Right lobe of liver (tissue), 4 donors: ENCODE data around the gene DNER.

ENCODE experiments used
- POLR2A ChIP-seq: fragments of 450-650 bp; IDR thresholded peaks from one replicate; pipeline ENCODE4 v1.6.1; 2017; ENCODE audit warnings: antibody characterized with exemption, mild to moderate bottlenecking
- TF ChIP-seq, protein P1 (sequence below), 4 donors: fragments of 200-600 bp in 3 of 4; fragments of 450-650 bp in 1 of 4; IDR thresholded peaks; one replicate each; pipeline versions ENCODE4 v1.5.1 to v1.8.0; 2016 to 2022; ENCODE audit warnings: antibody characterized with exemption in 4 of 4, mild to moderate bottlenecking in 2 of 4
- donor health status: DM: no; HTN: no; CAD: no.
- donor health status: DM: no; HTN: no; CAD: no.
- donor health status: DM: no; HTN: yes; CAD: no.

DNA sequence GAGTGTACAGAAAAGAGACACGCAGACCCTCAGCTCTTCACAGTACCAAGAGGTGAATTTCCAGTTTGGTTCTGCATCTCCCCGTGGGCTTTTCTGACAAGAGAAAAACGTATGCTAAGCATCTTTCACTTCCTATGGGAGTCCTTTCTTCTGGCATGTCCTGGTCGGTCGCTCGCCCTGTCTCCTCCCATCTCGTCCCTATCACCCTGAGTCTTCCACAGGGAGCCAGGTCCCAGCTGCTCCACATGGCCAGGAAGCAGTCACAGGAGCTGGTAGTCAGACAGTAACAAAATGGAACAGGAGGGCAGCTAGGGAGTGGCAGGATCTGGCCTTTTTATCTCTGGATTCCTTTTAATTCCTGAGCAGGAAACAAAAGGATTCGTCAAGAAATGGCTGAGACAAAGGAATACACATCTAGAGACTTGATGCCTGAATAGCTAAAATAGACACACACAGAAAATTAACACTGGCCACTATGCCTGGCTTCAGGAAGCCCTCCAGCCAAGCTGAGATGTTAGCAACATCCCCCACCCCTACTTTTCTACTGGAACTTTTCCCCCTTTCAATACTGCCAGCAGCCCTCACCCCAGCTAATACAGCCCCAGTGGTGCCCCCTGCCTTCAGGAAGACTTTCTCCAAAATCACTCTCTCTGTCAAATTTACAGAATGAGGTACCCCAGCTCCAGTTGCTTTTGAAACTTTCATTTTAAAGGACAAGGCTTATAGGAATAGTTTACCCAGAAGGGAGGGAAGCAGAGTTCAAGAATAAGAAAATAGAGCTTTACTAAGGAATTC is 136.1 kb downstream of the DNER start:
- no peak for TF ChIP-seq POLR2A
- TF ChIP-seq, protein P1, sequence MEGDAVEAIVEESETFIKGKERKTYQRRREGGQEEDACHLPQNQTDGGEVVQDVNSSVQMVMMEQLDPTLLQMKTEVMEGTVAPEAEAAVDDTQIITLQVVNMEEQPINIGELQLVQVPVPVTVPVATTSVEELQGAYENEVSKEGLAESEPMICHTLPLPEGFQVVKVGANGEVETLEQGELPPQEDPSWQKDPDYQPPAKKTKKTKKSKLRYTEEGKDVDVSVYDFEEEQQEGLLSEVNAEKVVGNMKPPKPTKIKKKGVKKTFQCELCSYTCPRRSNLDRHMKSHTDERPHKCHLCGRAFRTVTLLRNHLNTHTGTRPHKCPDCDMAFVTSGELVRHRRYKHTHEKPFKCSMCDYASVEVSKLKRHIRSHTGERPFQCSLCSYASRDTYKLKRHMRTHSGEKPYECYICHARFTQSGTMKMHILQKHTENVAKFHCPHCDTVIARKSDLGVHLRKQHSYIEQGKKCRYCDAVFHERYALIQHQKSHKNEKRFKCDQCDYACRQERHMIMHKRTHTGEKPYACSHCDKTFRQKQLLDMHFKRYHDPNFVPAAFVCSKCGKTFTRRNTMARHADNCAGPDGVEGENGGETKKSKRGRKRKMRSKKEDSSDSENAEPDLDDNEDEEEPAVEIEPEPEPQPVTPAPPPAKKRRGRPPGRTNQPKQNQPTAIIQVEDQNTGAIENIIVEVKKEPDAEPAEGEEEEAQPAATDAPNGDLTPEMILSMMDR (IDR thresholded peaks at IDR 0.05), result no peak
